Activated T-cell treated with anti-CD3 and anti-CD28 coated beads, Interleukin-2, amount 50 U/mL, for 48 hours (primary cell): ENCODE measurements around the gene CD33.
"Not testable (repeated sequence)": the region's sequence is repeated elsewhere in the genome, so short reads cannot be mapped to it uniquely, and the experiment has no call there.

ENCODE experiments used
- DNase-seq, 2 experiments: peaks; one replicate each; pipeline ENCODE4 v3.0.0-alpha.2; 2020

CD33 gene

GRCh38 chr19:51210874-51211361 lies 14.0 kb upstream of the CD33 start:
- not testable (repeated sequence) for DNase-seq

GRCh38 chr19:51211833-51212232 lies 13.0 kb upstream of the CD33 start:
- DNase-seq: no peak

GRCh38 chr19:51219307-51219706 lies 5.6 kb upstream of the CD33 start:
- DNase-seq: no peak

GRCh38 chr19:51219971-51220370 lies 4.9 kb upstream of the CD33 start:
- DNase-seq: no peak

GRCh38 chr19:51220996-51221395 lies 3.9 kb upstream of the CD33 start:
- DNase-seq: no peak

GRCh38 chr19:51224163-51224641 lies 678 bp upstream of the CD33 start:
- no peak for DNase-seq

- DNase-seq: no peak
Observed at GRCh38 chr19:51226067-51226466, 1.2 kb downstream of the CD33 start.

- DNase-seq: no peak
Observed at GRCh38 chr19:51227326-51227725, 2.4 kb downstream of the CD33 start.

GRCh38 chr19:51227966-51228365 lies 3.1 kb downstream of the CD33 start:
- DNase-seq: no peak

- no peak for DNase-seq
Observed at GRCh38 chr19:51240866-51241265, 16.0 kb downstream of the CD33 start.

GRCh38 chr19:51242881-51243630 lies 18.2 kb downstream of the CD33 start:
- no peak for DNase-seq

- no peak for DNase-seq
Observed at GRCh38 chr19:51246164-51246552, 21.3 kb downstream of the CD33 start.

- no peak for DNase-seq
Observed at GRCh38 chr19:51247972-51248590, 23.2 kb downstream of the CD33 start.

GRCh38 chr19:51250786-51251467 lies 26.0 kb downstream of the CD33 start, which contains the start of gene SIGLECL1:
Gene SIGLECL1, plus strand, starts transcription at chr19:51251080. Its CDS starts 12,993 bp downstream, at chr19:51264073.
- DNase-seq: no peak

GRCh38 chr19:51251468-51251820 lies 26.6 kb downstream of the CD33 start:
- no peak for DNase-seq

GRCh38 chr19:51252306-51253079 lies 27.6 kb downstream of the CD33 start:
- DNase-seq: no peak

GRCh38 chr19:51253088-51253806 lies 28.4 kb downstream of the CD33 start:
- no peak for DNase-seq

GRCh38 chr19:51256155-51256625 lies 31.3 kb downstream of the CD33 start:
- no peak for DNase-seq

- DNase-seq: no peak
Observed at GRCh38 chr19:51257471-51257870, 32.6 kb downstream of the CD33 start.

GRCh38 chr19:51258165-51259160 lies 33.6 kb downstream of the CD33 start:
- no peak for DNase-seq
